ENCODE results near the gene VSX1.

VSX1 gene

DNA sequence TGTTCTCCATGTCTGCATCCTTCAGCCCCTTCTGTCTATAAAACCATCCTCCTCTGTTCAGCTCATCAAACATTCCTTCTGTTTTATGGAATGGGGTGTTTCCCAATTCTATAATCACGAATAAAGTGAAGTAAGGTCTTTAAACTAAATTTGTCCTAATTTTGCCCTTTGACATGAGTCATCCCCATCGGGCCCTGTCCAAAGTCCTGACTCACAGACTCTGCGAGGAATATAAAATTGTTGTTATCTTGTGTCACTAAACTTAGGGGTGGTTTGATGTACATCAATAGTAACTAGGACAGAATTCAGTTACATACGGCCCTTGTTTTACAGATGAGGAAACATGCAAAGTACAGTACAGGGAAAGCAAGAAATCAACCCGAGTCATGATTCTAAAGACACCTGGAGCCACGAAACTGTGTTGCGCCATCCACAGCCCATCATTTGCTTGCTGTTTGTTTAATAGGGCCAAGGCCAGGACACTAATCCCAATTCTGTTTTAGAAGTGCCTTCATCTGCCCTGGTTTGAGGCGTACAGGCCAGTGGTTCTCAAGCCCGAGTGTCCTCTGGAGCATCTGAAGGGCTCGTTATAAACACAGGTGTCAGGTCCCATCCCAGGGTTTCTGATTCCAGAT lies 26.8 kb downstream of the VSX1 start:
- FAIRE-seq, result peak; percentile 45
- no peak for DNase-seq (ENCODE audit: insufficient read length, low spot score)

DNA sequence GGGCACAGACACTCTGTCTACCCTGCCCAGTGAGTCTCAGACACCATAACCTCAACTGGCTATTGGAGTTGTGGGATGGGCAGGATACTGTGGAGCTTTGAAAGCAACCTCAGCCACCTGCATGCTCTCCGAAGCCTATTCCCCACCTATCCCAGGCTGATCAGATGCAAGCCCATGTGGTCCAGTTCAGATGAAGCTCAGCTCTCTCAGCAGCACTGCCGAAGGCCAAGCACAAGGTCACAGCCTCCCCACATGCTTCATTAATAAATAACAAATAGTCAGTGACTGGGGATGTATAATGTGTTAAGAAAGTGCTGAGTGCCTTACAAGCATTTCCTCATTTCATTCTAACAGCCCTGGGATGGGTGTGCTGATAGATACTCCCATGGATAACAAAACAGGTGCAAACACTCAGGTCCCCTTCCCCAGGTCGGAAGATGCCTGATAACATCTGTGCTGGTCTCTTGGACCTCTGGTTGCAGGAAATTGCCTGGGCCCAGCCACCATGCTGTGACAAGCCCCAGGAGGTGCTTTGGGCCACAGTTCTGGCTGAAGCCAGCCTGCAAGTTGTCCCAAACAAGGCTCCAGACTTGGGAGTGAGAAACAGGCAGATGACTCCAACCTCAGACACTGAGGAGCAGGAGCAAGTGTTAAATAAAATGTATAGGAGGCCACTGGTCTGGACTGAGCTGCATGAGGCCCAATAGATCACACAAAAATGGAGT lies 27.7 kb downstream of the VSX1 start:
- FAIRE-seq (peak; percentile 87), DNase-seq (ENCODE audit: insufficient read length, low spot score) (no peak)

GRCh38 chr20:25053255-25054031 lies 28.5 kb downstream of the VSX1 start:
- peak; percentile 33 for FAIRE-seq
- DNase-seq (ENCODE audit: insufficient read length, low spot score), result no peak

DNA sequence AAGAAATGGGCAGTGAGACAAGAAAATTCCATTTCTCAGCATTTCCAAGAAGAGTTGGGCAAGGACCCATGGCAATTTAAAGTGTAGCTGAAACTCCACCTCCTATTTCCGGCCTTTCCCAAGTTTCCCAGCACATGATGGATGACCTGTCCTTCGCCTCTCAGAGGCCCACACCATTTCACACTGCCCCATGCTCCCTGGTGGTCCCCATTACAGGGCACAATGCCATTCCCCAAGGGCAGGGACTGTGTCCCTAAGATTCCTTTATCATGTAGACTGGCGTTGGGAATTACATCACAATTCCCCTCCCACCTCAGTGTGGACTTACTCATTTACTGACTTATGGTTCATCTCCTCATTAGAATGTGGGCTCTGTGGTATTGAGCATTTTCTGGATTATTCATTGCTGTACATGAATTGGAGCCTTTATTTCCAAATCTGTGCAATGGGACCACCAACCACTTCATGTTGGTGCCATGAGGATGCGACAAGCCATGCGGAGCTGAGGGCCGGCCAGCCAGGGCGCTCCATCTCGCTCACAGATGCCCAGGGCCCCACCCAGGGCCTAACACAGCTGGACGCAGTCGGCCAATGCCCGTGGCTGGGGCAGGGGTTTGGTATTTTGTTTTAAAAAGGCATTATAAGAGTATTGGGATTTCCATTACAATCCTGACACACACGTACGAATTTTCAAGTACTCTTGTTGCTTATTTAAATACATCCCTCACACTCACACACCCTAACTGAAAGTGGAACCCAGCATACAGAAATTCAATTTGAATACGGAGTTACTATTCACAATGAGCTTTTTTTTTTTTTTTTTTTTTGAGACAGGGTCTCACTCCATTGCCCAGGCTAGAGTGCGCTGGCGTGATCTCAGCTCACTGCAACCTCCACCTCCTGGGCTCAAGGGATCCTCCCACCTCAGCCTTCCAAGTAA lies 29.4 kb downstream of the VSX1 start:
- DNase-seq (ENCODE audit: insufficient read length, low spot score) (no peak), FAIRE-seq (no peak)

- FAIRE-seq (no peak), DNase-seq (ENCODE audit: insufficient read length, low spot score) (no peak)
Observed at GRCh38 chr20:25051386-25052155, 30.4 kb downstream of the VSX1 start.

GRCh38 chr20:25050501-25051350 lies 31.2 kb downstream of the VSX1 start:
- FAIRE-seq (no peak), DNase-seq (ENCODE audit: insufficient read length, low spot score) (no peak)

- no peak for DNase-seq (ENCODE audit: insufficient read length, low spot score)
- no peak for FAIRE-seq
Observed at GRCh38 chr20:25050082-25050481, 31.9 kb downstream of the VSX1 start.

- FAIRE-seq, result no peak
- no peak for DNase-seq (ENCODE audit: insufficient read length, low spot score)
Observed at GRCh38 chr20:25049261-25050060, 32.5 kb downstream of the VSX1 start.

DNA sequence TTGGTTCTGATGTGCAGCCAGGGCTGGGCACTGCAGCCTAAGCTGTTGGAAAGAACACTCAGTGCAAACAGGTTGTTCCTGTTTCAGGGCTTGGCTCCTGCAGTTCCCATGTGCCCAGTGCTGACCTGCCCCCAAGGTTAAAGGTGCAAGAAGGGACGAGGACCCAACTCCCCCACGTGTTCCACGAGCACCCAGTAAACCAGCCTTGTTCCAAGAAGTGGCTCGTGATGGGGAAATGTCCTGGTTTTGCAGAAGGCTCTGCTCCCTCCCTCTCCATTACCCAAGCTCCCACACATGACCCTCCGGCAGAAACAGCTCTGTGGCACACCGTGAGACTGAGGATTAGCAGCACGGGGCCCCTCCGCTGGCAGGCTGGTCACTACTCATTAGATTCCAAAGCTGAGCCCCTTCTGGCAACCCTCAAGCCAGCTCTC lies 33.4 kb downstream of the VSX1 start:
- DNase-seq (ENCODE audit: insufficient read length, low spot score) (no peak), FAIRE-seq (no peak)

DNA sequence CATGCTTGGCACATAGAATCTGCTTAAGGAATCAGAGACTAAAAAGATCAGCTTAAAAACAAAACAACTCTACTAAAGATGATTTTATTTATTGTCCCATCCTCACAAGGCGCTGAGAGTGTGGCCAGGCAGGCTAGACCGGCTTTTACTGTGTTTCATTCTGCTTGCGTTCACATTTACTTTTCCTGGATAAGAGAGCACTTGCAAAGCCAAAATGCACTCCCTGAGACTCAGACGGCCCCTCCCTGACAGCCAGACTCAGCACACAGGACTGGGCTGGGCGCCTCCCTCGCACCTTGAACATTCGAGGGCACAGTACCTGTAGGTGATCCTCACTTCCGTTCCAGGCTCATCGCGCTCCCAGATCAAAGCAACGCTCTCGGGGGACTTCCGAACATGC lies 34.2 kb downstream of the VSX1 start:
- DNase-seq (ENCODE audit: insufficient read length, low spot score) (no peak), FAIRE-seq (no peak)

GRCh38 chr20:25046736-25047666 lies 34.9 kb downstream of the VSX1 start:
- FAIRE-seq, result no peak

DNA sequence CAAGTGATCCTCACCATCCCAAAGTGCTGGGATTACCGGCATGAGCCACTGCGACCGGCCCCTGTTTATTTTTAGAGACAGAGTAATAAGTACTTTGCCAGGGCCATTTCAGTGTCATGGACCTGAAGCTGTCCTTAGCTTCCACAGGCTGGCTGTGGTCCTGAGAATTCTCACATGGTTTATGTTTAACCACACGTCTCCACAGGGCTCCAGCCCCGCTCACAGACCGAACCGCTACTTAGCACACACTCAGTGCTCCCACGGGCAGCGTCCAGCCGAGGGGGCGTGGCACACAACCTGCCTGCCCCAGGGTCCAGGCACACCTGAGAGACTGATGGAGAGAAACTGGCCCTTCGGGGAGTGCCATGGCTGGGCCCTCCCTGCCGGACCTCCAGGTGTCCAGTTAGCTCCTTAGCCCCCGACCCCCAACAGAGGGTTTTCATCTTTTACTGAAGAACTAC lies 35.7 kb downstream of the VSX1 start:
- FAIRE-seq, result no peak

More at GRCh38 chr20:25046736-25047666, 34.9 kb downstream of the VSX1 start:
- no peak for DNase-seq (ENCODE audit: insufficient read length, low spot score)

DNA sequence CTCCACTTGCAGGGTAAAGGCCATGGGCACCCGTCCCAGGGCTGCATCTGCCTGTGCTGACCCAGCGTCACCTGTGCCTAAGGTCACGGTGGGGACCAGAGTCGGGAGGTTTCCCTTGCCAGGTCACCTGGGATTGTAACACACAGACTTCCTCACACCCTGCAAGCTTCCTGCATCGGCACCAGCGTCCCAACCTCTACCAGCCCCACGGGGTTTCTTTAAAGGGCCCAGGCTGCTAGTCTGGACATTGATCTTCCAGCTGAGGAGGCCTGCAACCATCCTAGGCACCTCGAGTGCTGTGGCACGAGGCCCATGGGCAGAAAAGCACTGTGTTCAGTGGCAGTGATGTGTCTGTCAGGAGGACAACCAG lies 36.6 kb downstream of the VSX1 start:
- DNase-seq (ENCODE audit: insufficient read length, low spot score) (no peak), FAIRE-seq (no peak)

More for the DNA sequence above, 35.7 kb downstream of the VSX1 start:
- DNase-seq (ENCODE audit: insufficient read length, low spot score), result no peak

- no peak for FAIRE-seq
- no peak for DNase-seq (ENCODE audit: insufficient read length, low spot score)
Observed at GRCh38 chr20:25044660-25045342, 37.1 kb downstream of the VSX1 start.

DNA sequence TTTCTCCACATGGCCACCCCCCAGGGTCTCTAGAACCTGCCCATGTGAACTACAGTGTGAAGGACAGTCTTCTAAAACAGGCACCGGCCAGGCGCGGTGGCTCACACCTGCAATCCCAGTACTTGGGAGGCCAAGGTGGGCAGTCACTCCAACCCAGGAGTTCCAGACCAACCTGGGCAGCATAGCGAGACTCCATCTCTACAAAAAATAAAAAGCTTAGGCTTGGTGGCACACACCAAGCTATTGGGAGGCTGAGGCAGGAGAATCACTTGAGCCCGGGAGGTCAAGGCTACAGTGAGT lies 37.7 kb downstream of the VSX1 start:
- DNase-seq (ENCODE audit: insufficient read length, low spot score) (no peak), FAIRE-seq (no peak)

- FAIRE-seq (peak; percentile 18), DNase-seq (ENCODE audit: insufficient read length, low spot score) (no peak)
Observed at GRCh38 chr20:25043499-25044260, 38.3 kb downstream of the VSX1 start.
